GM19023 (cell line): ENCODE measurements around the gene C5orf47.

Experiments
- ATAC-seq: cut with Tn5 transposase; IDR thresholded peaks from one replicate; pipeline ENCODE4 v1.9.1; 2021; ENCODE audit warnings: mild to moderate bottlenecking, moderate library complexity; ENCODE audit not compliant: unreplicated experiment

Gene C5orf47

GRCh38 chr5:174022384-174023095 is 33.6 kb downstream of the C5orf47 start:
- ATAC-seq, result no peak

GRCh38 chr5:174030286-174030685 is 41.3 kb downstream of the C5orf47 start:
- ATAC-seq, result no peak

- ATAC-seq, result no peak
These were observed 55.7 kb downstream of the C5orf47 start for GRCh38 chr5:174044466-174045254.

GRCh38 chr5:174045470-174046025 is 56.6 kb downstream of the C5orf47 start, which contains the start of gene NSG2:
NSG2 (plus strand) TSS chr5:174045706; CDS start chr5:174046756, 1,050 bp downstream.
- ATAC-seq, result peak; percentile 72

GRCh38 chr5:174046558-174046957 is 57.6 kb downstream of the C5orf47 start:
- ATAC-seq, result no peak

- ATAC-seq, result no peak
These were observed 58.6 kb downstream of the C5orf47 start for GRCh38 chr5:174047472-174048099.

- no peak for ATAC-seq
These were observed 63.7 kb downstream of the C5orf47 start for GRCh38 chr5:174052636-174053035.

- no peak for ATAC-seq
These were observed 64.9 kb downstream of the C5orf47 start for GRCh38 chr5:174053905-174054304.
